NB4 (cell line): Measurements from ENCODE around the gene ANAPC7.

Experiments
- MYC ChIP-seq: IDR thresholded peaks from 2 replicates; pipeline ENCODE4 v1.6.1; 2011; ENCODE audit warnings: low read depth, low read length
- POLR2A ChIP-seq: IDR thresholded peaks from 2 replicates; pipeline ENCODE4 v1.6.1; 2011; ENCODE audit warnings: mild to moderate bottlenecking; ENCODE audit not compliant: insufficient read length; ENCODE audit errors: extremely low read depth
- TF ChIP-seq, protein P1 (sequence below): IDR thresholded peaks from 2 replicates; pipeline ENCODE4 v1.6.1; 2011; ENCODE audit warnings: low read depth, low read length
- TF ChIP-seq, protein P2 (sequence below): IDR thresholded peaks from one replicate; pipeline ENCODE4 v1.5.1; 2012; ENCODE audit warnings: low read depth, low read length

DNA sequence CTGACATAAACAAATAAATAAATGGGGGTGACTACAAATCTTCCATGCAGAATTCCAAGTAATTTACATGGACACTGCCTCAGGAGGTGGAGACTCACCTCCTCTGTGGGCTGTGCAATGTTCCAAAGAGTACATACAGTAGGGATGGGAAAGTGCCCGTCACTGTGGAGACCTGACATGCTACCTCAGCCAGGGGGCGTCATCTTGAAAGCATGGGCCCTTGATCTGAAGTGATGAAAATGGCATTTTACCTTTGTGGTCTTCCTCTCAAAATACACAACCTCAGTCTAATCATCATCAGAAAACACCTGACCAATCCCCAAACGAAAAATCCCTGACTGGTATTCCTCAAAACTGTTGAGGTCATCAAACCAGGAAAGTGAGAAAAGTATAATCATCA is 48.4 kb downstream of the ANAPC7 start:
- TF ChIP-seq, protein P1, sequence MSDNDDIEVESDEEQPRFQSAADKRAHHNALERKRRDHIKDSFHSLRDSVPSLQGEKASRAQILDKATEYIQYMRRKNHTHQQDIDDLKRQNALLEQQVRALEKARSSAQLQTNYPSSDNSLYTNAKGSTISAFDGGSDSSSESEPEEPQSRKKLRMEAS, result no peak
- TF ChIP-seq, protein P2, sequence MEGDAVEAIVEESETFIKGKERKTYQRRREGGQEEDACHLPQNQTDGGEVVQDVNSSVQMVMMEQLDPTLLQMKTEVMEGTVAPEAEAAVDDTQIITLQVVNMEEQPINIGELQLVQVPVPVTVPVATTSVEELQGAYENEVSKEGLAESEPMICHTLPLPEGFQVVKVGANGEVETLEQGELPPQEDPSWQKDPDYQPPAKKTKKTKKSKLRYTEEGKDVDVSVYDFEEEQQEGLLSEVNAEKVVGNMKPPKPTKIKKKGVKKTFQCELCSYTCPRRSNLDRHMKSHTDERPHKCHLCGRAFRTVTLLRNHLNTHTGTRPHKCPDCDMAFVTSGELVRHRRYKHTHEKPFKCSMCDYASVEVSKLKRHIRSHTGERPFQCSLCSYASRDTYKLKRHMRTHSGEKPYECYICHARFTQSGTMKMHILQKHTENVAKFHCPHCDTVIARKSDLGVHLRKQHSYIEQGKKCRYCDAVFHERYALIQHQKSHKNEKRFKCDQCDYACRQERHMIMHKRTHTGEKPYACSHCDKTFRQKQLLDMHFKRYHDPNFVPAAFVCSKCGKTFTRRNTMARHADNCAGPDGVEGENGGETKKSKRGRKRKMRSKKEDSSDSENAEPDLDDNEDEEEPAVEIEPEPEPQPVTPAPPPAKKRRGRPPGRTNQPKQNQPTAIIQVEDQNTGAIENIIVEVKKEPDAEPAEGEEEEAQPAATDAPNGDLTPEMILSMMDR, result peak; percentile 88
- TF ChIP-seq MYC, result no peak
- no peak for TF ChIP-seq POLR2A
